ENCODE data around the gene CEBPA. TPM values are rescaled to one million over a fixed set of nuclear protein-coding genes. Genes with fewer than 3 reads are reported as not detected.

Gene CEBPA
- total and polyA plus RNA-seq, 2 experiments from 2014 or later: 0.50 to 2.6 TPM

DNA sequence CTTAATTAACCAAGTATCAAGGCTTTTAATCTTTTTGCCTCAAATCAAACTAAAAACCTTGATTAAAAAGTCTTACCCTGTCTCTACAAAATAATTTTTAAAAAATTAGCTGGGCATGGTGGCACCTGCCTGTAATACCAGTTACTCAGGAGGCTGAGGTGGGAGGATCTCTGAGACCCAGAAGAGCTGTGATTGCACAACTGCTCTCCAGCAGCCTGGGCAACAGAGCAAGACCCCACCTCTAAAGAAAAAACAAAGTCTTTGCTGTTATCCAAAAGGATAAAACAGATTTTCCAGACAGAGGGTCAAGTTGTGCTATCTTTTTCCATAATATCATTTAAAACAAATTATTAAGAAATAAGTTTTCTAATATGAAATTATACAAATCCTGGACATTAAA, 44.3 kb upstream of the CEBPA start:
- H3K9me3 Mint-ChIP-seq: no peaks in the 10 kb centered on the region
- Histone ChIP-seq H3K27ac (ENCODE audit: low read depth) (no peak overlapping the region), H3K4me2 (no peak overlapping the region), H3K4me3 (no peak overlapping the region), H3K27me3 (ENCODE audit: insufficient read depth) (no peaks in the 10 kb centered on the region), H2AFZ (no peak overlapping the region), H3K36me3 (ENCODE audit: insufficient read depth) (no peaks in the 10 kb centered on the region), H3K79me2 (replicated peaks; ENCODE audit: insufficient read depth) (no peaks in the 10 kb centered on the region), H4K20me1 (replicated peaks; ENCODE audit: insufficient read depth) (no peaks in the 10 kb centered on the region), H3K4me1 (ENCODE audit: insufficient read depth) (no peaks in the 10 kb centered on the region), H3K9me2 (ENCODE audit: insufficient read depth) (no peaks in the 10 kb centered on the region), H3F3A (replicated peaks; ENCODE audit: low read depth) (no peaks in the 10 kb centered on the region)
- no peak for ATAC-seq
- peaks cover 3% of the 10 kb centered on the region for H3K27me3 Mint-ChIP-seq (ENCODE audit: insufficient read depth, low read depth, poor library complexity)
- no peak for DNase-seq (ENCODE audit: low spot score)
- TF ChIP-seq JUNB (IDR thresholded peaks at IDR 0.05; ENCODE audit: unreplicated experiment) (no peak), CREB1 (CRISPR knock-in tag; IDR thresholded peaks at IDR 0.05; ENCODE audit: low read depth) (no peak), EZH2phosphoT487 (IDR thresholded peaks at IDR 0.05; ENCODE audit: unreplicated experiment) (no peak), EZH2 (IDR thresholded peaks at IDR 0.05; ENCODE audit: low read depth, unreplicated experiment) (no peak), ZNF114 (CRISPR knock-in tag; IDR thresholded peaks at IDR 0.05) (no peak), STAT1 (IDR thresholded peaks at IDR 0.05; ENCODE audit: unreplicated experiment) (no peak), POLR2AphosphoS5 (IDR thresholded peaks at IDR 0.05; ENCODE audit: low read depth) (no peak), ZNF331 (CRISPR knock-in tag; IDR thresholded peaks at IDR 0.05; ENCODE audit: low read depth) (no peak), NANOG (IDR thresholded peaks at IDR 0.05; ENCODE audit: borderline replicate concordance) (no peak)
- TF ChIP-seq, protein P1, sequence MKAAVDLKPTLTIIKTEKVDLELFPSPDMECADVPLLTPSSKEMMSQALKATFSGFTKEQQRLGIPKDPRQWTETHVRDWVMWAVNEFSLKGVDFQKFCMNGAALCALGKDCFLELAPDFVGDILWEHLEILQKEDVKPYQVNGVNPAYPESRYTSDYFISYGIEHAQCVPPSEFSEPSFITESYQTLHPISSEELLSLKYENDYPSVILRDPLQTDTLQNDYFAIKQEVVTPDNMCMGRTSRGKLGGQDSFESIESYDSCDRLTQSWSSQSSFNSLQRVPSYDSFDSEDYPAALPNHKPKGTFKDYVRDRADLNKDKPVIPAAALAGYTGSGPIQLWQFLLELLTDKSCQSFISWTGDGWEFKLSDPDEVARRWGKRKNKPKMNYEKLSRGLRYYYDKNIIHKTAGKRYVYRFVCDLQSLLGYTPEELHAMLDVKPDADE (IDR thresholded peaks at IDR 0.05): no peak
- TF ChIP-seq, protein P2, sequence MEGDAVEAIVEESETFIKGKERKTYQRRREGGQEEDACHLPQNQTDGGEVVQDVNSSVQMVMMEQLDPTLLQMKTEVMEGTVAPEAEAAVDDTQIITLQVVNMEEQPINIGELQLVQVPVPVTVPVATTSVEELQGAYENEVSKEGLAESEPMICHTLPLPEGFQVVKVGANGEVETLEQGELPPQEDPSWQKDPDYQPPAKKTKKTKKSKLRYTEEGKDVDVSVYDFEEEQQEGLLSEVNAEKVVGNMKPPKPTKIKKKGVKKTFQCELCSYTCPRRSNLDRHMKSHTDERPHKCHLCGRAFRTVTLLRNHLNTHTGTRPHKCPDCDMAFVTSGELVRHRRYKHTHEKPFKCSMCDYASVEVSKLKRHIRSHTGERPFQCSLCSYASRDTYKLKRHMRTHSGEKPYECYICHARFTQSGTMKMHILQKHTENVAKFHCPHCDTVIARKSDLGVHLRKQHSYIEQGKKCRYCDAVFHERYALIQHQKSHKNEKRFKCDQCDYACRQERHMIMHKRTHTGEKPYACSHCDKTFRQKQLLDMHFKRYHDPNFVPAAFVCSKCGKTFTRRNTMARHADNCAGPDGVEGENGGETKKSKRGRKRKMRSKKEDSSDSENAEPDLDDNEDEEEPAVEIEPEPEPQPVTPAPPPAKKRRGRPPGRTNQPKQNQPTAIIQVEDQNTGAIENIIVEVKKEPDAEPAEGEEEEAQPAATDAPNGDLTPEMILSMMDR (conservative IDR thresholded peaks at IDR 0.05; ENCODE audit: low read depth in 2 of 2): no peak
- TF ChIP-seq, protein P3, sequence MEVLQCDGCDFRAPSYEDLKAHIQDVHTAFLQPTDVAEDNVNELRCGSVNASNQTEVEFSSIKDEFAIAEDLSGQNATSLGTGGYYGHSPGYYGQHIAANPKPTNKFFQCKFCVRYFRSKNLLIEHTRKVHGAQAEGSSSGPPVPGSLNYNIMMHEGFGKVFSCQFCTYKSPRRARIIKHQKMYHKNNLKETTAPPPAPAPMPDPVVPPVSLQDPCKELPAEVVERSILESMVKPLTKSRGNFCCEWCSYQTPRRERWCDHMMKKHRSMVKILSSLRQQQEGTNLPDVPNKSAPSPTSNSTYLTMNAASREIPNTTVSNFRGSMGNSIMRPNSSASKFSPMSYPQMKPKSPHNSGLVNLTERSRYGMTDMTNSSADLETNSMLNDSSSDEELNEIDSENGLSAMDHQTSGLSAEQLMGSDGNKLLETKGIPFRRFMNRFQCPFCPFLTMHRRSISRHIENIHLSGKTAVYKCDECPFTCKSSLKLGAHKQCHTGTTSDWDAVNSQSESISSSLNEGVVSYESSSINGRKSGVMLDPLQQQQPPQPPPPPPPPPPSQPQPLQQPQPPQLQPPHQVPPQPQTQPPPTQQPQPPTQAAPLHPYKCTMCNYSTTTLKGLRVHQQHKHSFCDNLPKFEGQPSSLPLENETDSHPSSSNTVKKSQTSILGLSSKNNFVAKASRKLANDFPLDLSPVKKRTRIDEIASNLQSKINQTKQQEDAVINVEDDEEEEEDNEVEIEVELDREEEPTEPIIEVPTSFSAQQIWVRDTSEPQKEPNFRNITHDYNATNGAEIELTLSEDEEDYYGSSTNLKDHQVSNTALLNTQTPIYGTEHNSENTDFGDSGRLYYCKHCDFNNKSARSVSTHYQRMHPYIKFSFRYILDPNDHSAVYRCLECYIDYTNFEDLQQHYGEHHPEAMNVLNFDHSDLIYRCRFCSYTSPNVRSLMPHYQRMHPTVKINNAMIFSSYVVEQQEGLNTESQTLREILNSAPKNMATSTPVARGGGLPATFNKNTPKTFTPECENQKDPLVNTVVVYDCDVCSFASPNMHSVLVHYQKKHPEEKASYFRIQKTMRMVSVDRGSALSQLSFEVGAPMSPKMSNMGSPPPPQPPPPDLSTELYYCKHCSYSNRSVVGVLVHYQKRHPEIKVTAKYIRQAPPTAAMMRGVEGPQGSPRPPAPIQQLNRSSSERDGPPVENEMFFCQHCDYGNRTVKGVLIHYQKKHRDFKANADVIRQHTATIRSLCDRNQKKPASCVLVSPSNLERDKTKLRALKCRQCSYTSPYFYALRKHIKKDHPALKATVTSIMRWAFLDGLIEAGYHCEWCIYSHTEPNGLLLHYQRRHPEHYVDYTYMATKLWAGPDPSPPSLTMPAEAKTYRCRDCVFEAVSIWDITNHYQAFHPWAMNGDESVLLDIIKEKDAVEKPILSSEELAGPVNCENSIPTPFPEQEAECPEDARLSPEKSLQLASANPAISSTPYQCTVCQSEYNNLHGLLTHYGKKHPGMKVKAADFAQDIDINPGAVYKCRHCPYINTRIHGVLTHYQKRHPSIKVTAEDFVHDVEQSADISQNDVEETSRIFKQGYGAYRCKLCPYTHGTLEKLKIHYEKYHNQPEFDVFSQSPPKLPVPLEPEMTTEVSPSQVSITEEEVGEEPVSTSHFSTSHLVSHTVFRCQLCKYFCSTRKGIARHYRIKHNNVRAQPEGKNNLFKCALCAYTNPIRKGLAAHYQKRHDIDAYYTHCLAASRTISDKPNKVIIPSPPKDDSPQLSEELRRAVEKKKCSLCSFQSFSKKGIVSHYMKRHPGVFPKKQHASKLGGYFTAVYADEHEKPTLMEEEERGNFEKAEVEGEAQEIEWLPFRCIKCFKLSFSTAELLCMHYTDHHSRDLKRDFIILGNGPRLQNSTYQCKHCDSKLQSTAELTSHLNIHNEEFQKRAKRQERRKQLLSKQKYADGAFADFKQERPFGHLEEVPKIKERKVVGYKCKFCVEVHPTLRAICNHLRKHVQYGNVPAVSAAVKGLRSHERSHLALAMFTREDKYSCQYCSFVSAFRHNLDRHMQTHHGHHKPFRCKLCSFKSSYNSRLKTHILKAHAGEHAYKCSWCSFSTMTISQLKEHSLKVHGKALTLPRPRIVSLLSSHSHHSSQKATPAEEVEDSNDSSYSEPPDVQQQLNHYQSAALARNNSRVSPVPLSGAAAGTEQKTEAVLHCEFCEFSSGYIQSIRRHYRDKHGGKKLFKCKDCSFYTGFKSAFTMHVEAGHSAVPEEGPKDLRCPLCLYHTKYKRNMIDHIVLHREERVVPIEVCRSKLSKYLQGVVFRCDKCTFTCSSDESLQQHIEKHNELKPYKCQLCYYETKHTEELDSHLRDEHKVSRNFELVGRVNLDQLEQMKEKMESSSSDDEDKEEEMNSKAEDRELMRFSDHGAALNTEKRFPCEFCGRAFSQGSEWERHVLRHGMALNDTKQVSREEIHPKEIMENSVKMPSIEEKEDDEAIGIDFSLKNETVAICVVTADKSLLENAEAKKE (CRISPR knock-in tag; IDR thresholded peaks at IDR 0.05): no peak
- TF ChIP-seq, protein P4, sequence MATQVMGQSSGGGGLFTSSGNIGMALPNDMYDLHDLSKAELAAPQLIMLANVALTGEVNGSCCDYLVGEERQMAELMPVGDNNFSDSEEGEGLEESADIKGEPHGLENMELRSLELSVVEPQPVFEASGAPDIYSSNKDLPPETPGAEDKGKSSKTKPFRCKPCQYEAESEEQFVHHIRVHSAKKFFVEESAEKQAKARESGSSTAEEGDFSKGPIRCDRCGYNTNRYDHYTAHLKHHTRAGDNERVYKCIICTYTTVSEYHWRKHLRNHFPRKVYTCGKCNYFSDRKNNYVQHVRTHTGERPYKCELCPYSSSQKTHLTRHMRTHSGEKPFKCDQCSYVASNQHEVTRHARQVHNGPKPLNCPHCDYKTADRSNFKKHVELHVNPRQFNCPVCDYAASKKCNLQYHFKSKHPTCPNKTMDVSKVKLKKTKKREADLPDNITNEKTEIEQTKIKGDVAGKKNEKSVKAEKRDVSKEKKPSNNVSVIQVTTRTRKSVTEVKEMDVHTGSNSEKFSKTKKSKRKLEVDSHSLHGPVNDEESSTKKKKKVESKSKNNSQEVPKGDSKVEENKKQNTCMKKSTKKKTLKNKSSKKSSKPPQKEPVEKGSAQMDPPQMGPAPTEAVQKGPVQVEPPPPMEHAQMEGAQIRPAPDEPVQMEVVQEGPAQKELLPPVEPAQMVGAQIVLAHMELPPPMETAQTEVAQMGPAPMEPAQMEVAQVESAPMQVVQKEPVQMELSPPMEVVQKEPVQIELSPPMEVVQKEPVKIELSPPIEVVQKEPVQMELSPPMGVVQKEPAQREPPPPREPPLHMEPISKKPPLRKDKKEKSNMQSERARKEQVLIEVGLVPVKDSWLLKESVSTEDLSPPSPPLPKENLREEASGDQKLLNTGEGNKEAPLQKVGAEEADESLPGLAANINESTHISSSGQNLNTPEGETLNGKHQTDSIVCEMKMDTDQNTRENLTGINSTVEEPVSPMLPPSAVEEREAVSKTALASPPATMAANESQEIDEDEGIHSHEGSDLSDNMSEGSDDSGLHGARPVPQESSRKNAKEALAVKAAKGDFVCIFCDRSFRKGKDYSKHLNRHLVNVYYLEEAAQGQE (IDR thresholded peaks at IDR 0.05; ENCODE audit: unreplicated experiment): no peak
- peaks cover 5% of the 10 kb centered on the region for H3K4me1 Mint-ChIP-seq
- no peak overlapping the region for H3K27ac Mint-ChIP-seq
- no peaks in the 10 kb centered on the region for H3K36me3 Mint-ChIP-seq (ENCODE audit: low read depth)
- no peak overlapping the region for H3K4me3 Mint-ChIP-seq

All from GM23338 (cell line).